Germinal center (tissue), 1 donor: ENCODE results near the gene MID2.
"Not testable (repeated sequence)": the region's sequence is repeated elsewhere in the genome, so short reads cannot be mapped to it uniquely, and the experiment has no call there.

Experiments used
- DNase-seq: peaks from one replicate; pipeline ENCODE4 v3.0.0; 2012; ENCODE audit warnings: mixed read lengths, low spot score

Gene MID2

DNA sequence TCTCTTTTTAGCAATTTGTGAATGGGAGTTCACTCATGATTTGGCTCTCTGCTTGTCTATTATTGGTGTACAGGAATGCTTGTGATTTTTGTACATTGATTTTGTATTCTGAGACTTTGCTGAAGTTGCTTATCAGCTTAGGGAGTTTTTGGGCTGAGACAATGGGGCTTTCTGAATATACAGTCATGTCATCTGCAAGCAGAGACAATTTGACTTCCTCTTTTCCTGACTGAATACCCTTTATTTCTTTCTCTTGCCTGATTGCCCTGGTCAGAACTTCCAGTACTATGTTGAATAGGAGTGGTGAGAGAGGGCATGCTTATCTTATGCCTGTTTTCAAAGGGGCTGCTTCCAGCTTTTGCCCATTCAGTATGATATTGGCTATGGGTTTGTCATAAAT, 129.7 kb downstream of the MID2 start:
- not testable (repeated sequence) for DNase-seq

- DNase-seq = no peak
These were observed 143.0 kb downstream of the MID2 start for GRCh38 chrX:107968623-107969022.

- DNase-seq = no peak
These were observed 144.4 kb downstream of the MID2 start for GRCh38 chrX:107970073-107970472.

DNA sequence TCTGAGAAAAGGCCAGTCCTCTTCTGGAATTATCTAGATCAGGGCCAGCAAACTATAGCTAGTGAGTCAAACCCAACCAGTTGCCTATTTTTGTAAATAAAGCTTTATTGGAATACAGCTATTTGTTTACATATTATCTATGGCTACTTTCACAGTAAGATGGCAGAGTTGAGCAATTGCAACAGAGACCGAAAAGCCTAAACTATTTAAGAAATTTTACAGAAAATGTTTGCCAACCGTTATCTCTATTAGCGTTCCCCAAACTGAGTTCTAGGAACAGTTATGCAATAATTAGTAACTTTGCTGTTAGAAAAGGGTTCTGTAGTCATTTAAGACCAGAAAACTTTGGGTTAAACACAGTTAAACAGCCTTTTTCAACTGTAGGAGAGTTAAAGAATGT, 146.0 kb downstream of the MID2 start:
- no peak for DNase-seq
